ENCODE measurements around the gene NCOA1.

DNA sequence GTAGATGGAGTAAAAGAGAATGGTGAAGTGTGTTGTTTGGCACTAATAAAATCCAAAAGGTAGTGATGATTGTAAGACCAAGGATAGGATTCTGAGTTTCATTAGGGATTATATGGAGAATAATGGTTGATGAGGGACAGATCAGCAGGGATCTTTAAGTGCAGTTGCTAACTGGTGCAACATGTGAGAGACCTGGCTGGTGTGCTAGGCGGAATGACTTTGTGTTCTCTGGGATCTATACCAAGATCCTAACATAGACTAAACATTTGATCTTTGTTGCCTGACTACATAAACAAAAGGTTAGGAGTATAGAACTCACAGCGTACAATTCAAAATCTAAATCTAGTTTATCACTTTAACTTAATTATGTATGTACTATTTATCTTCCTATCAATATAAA is 166.8 kb downstream of the NCOA1 start:
- TF ChIP-seq, protein P1, sequence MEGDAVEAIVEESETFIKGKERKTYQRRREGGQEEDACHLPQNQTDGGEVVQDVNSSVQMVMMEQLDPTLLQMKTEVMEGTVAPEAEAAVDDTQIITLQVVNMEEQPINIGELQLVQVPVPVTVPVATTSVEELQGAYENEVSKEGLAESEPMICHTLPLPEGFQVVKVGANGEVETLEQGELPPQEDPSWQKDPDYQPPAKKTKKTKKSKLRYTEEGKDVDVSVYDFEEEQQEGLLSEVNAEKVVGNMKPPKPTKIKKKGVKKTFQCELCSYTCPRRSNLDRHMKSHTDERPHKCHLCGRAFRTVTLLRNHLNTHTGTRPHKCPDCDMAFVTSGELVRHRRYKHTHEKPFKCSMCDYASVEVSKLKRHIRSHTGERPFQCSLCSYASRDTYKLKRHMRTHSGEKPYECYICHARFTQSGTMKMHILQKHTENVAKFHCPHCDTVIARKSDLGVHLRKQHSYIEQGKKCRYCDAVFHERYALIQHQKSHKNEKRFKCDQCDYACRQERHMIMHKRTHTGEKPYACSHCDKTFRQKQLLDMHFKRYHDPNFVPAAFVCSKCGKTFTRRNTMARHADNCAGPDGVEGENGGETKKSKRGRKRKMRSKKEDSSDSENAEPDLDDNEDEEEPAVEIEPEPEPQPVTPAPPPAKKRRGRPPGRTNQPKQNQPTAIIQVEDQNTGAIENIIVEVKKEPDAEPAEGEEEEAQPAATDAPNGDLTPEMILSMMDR (IDR thresholded peaks at IDR 0.05) = no peak
- TF ChIP-seq FOXM1 (IDR thresholded peaks at IDR 0.05; ENCODE audit: low read depth) (no peak), NRF1 (IDR thresholded peaks at IDR 0.05; ENCODE audit: low read depth, low read length) (no peak), EP300 (IDR thresholded peaks at IDR 0.05; ENCODE audit: borderline replicate concordance in 1 of 2, low read depth in 1 of 2, low read length in 1 of 2) (no peak), FOSL2 (IDR thresholded peaks at IDR 0.05; ENCODE audit: borderline replicate concordance, low read depth) (no peak), NFIC (IDR thresholded peaks at IDR 0.05; ENCODE audit: borderline replicate concordance) (no peak)
- TF ChIP-seq, protein P2, sequence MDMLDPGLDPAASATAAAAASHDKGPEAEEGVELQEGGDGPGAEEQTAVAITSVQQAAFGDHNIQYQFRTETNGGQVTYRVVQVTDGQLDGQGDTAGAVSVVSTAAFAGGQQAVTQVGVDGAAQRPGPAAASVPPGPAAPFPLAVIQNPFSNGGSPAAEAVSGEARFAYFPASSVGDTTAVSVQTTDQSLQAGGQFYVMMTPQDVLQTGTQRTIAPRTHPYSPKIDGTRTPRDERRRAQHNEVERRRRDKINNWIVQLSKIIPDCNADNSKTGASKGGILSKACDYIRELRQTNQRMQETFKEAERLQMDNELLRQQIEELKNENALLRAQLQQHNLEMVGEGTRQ (IDR thresholded peaks at IDR 0.05; ENCODE audit: borderline replicate concordance, low read depth, low read length) = no peak
